SU-DHL-6 (cell line): Measurements from ENCODE around the gene MCOLN2.
"Not testable (repeated sequence)": the region's sequence is repeated elsewhere in the genome, so short reads cannot be mapped to it uniquely, and the experiment has no call there.

Source experiments
- EZH2phosphoT487 ChIP-seq: fragments of 200-600 bp; sonication (generic), shearing (Covaris generic); conservative IDR thresholded peaks from 2 replicates; pipeline ENCODE4 v1.6.1; 2018; ENCODE audit warnings: mild to moderate bottlenecking, antibody characterized with exemption, low read length, moderate library complexity, mixed read lengths
- TF ChIP-seq, protein P1 (sequence below): fragments of 200-600 bp; sonication (generic); IDR thresholded peaks from one replicate; pipeline ENCODE4 v1.5.1; 2017; ENCODE audit warnings: antibody characterized with exemption, mild to moderate bottlenecking, low read length, moderate library complexity; ENCODE audit not compliant: insufficient read depth, poor library complexity, severe bottlenecking

DNA sequence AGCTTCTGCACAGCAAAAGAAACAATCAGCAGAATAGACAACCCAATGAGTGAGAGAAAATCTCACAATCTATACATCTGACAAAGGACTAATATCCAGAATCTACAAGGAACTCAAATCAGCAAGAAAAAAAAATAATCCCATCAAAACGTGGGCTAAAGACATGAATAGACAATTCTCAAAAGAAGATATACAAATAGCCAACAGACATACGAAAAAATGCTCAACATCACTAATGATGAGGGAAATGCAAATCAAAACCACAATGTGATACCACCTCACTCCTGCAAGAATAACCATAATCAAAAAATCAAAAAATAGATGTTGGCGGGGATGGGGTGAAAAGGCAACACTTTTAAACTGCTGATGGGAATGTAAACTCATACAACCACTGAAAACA lies 10.4 kb downstream of the MCOLN2 start:
- TF ChIP-seq, protein P1, sequence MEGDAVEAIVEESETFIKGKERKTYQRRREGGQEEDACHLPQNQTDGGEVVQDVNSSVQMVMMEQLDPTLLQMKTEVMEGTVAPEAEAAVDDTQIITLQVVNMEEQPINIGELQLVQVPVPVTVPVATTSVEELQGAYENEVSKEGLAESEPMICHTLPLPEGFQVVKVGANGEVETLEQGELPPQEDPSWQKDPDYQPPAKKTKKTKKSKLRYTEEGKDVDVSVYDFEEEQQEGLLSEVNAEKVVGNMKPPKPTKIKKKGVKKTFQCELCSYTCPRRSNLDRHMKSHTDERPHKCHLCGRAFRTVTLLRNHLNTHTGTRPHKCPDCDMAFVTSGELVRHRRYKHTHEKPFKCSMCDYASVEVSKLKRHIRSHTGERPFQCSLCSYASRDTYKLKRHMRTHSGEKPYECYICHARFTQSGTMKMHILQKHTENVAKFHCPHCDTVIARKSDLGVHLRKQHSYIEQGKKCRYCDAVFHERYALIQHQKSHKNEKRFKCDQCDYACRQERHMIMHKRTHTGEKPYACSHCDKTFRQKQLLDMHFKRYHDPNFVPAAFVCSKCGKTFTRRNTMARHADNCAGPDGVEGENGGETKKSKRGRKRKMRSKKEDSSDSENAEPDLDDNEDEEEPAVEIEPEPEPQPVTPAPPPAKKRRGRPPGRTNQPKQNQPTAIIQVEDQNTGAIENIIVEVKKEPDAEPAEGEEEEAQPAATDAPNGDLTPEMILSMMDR = not testable (repeated sequence)
- TF ChIP-seq EZH2phosphoT487 = not testable (repeated sequence)
